Cortex of kidney (tissue), 1 donor: ENCODE measurements around the gene BANP.
A peak's percentile ranks its signal among the peaks of the same experiment; 100 is the strongest.
"Not testable (repeated sequence)": the region's sequence is repeated elsewhere in the genome, so short reads cannot be mapped to it uniquely, and the experiment has no call there.

Experiments used
- DNase-seq: peaks from one replicate; lab custom pipeline; 2025; lab: John Stamatoyannopoulos, UW

BANP gene

GRCh38 chr16:87950765-87951551 lies at the start of gene BANP:
TSS of gene BANP (plus strand) at chr16:87951434. CDS start at chr16:87975116, 23,682 bp downstream.
- DNase-seq = peak; percentile 96

- DNase-seq = not testable (repeated sequence)
Observed at GRCh38 chr16:87904963-87905362, 46.3 kb upstream of the BANP start.

GRCh38 chr16:87905521-87905920 lies 45.7 kb upstream of the BANP start:
- DNase-seq = not testable (repeated sequence)

GRCh38 chr16:87908101-87908500 lies 43.1 kb upstream of the BANP start:
- DNase-seq = not testable (repeated sequence)

- not testable (repeated sequence) for DNase-seq
Observed at GRCh38 chr16:87909203-87909935, 41.9 kb upstream of the BANP start.

GRCh38 chr16:87911106-87911763 lies 40.0 kb upstream of the BANP start:
- not testable (repeated sequence) for DNase-seq

- not testable (repeated sequence) for DNase-seq
Observed at GRCh38 chr16:87912691-87913090, 38.5 kb upstream of the BANP start.

GRCh38 chr16:87914021-87914725 lies 37.1 kb upstream of the BANP start:
- DNase-seq = not testable (repeated sequence)

GRCh38 chr16:87914812-87915211 lies 36.4 kb upstream of the BANP start:
- no peak for DNase-seq

- DNase-seq = no peak
Observed at GRCh38 chr16:87917503-87917902, 33.7 kb upstream of the BANP start.

- no peak for DNase-seq
Observed at GRCh38 chr16:87918338-87918737, 32.9 kb upstream of the BANP start.

- DNase-seq = no peak
Observed at GRCh38 chr16:87918866-87919680, 32.2 kb upstream of the BANP start.

GRCh38 chr16:87919681-87919994 lies 31.6 kb upstream of the BANP start:
- DNase-seq = no peak

GRCh38 chr16:87921236-87921773 lies 29.9 kb upstream of the BANP start:
- no peak for DNase-seq

- DNase-seq = no peak
Observed at GRCh38 chr16:87922250-87922871, 28.9 kb upstream of the BANP start.

- no peak for DNase-seq
Observed at GRCh38 chr16:87924041-87924810, 27.0 kb upstream of the BANP start.

- DNase-seq = no peak
Observed at GRCh38 chr16:87924811-87925670, 26.2 kb upstream of the BANP start.

GRCh38 chr16:87926246-87927194 lies 24.7 kb upstream of the BANP start:
- no peak for DNase-seq
